SK-N-SH (cell line): ENCODE data around the gene C1QTNF5. TPM values are rescaled to one million over a fixed set of nuclear protein-coding genes. Genes with fewer than 3 reads are reported as not detected.

Experiments used
- CTCF ChIA-PET: fragments of 300-600, 350-600 bp; formaldehyde crosslinking; extraction: SDS; loops from one replicate; lab custom pipeline; 2021; lab: Yijun Ruan, JAX
- POLR2A ChIA-PET: fragments of 350-600 bp; sonication (Branson Sonifier 250); formaldehyde crosslinking; extraction: SDS; loops from one replicate; lab custom pipeline; 2020; ENCODE audit warnings: antibody characterized with exemption, inconsistent platforms; lab: Yijun Ruan, JAX
- DNase-seq: peaks from one replicate; pipeline ENCODE4 v3.0.0; 2012
- H2AFZ ChIP-seq: fragments of 200-600 bp; sonication (generic); 2 replicates; pipeline ENCODE4 v1.8.1; 2016; ENCODE audit warnings: antibody characterized with exemption, mild to moderate bottlenecking, low read depth
- H3F3A ChIP-seq: fragments of 200-600 bp; sonication (generic); replicated peaks from 2 replicates; pipeline ENCODE3; 2016; ENCODE audit warnings: antibody characterized with exemption, mild to moderate bottlenecking; ENCODE audit not compliant: insufficient read depth
- H3K27ac ChIP-seq, 2 experiments: fragments of 200-500 bp in 1 of 2; fragments of 200-600 bp in 1 of 2; sonication (Bioruptor generic) in 1 of 2; sonication (generic), shearing (Covaris generic) in 1 of 2; 2 replicates each; pipeline versions ENCODE4 v1.5.1 to v1.6.1; 2014 to 2016; ENCODE audit warnings: low read depth in 2 of 2, inconsistent platforms in 1 of 2, low read length in 1 of 2, mild to moderate bottlenecking in 1 of 2, mixed read lengths in 1 of 2
- H3K27me3 ChIP-seq: fragments of 200-600 bp; sonication (generic), shearing (Covaris generic); 2 replicates; pipeline ENCODE4 v1.6.1; 2016; ENCODE audit warnings: mixed run types; ENCODE audit not compliant: insufficient read depth
- H3K36me3 ChIP-seq, 2 experiments: fragments of 200-500 bp in 1 of 2; fragments of 200-600 bp in 1 of 2; sonication (Bioruptor generic) in 1 of 2; sonication (generic) in 1 of 2; replicated peaks in 1 of 2; 2 replicates each; pipeline versions ENCODE3 to v1.5.1; 2014 to 2016; ENCODE audit warnings: low read length in 1 of 2, mild to moderate bottlenecking in 1 of 2; ENCODE audit not compliant: insufficient read depth in 2 of 2, control insufficient read depth in 1 of 2
- H3K4me1 ChIP-seq, 2 experiments: fragments of 200-500 bp in 1 of 2; fragments of 200-600 bp in 1 of 2; sonication (Bioruptor generic) in 1 of 2; sonication (generic), shearing (Covaris generic) in 1 of 2; 2 replicates each; pipeline versions ENCODE4 v1.5.1 to v1.6.1; 2014 to 2016; ENCODE audit warnings: low read depth in 1 of 2, low read length in 1 of 2, mixed run types in 1 of 2; ENCODE audit not compliant: insufficient read depth in 2 of 2, control insufficient read depth in 1 of 2
- H3K4me2 ChIP-seq: fragments of 200-600 bp; sonication (generic), shearing (Covaris generic); 2 replicates; pipeline ENCODE4 v1.6.1; 2017; ENCODE audit warnings: mixed run types
- H3K4me3 ChIP-seq, 2 experiments: fragments of 200-500 bp in 1 of 2; fragments of 200-600 bp in 1 of 2; sonication (Bioruptor generic) in 1 of 2; sonication (generic), shearing (Covaris generic) in 1 of 2; 2 replicates each; pipeline versions ENCODE4 v1.5.1 to v1.8.1; 2014 to 2016; ENCODE audit warnings: low read depth in 2 of 2, inconsistent platforms in 1 of 2, low read length in 1 of 2, mild to moderate bottlenecking in 1 of 2, mixed read lengths in 1 of 2, moderate library complexity in 1 of 2
- H3K79me2 ChIP-seq: fragments of 200-600 bp; sonication (generic); 2 replicates; pipeline ENCODE4 v1.8.1; 2017; ENCODE audit warnings: mild to moderate bottlenecking; ENCODE audit not compliant: insufficient read depth
- H3K9ac ChIP-seq: fragments of 200-600 bp; sonication (generic); 2 replicates; pipeline ENCODE4 v1.6.1; 2017; ENCODE audit warnings: mixed run types
- H3K9me2 ChIP-seq: fragments of 200-600 bp; sonication (generic); 2 replicates; pipeline ENCODE4 v1.6.1; 2017; ENCODE audit warnings: mixed run types
- H3K9me3 ChIP-seq: fragments of 200-600 bp; sonication (generic); 2 replicates; pipeline ENCODE4 v1.6.1; 2017; ENCODE audit warnings: mixed run types, mild to moderate bottlenecking, moderate library complexity
- H4K20me1 ChIP-seq: fragments of 200-600 bp; sonication (generic); 2 replicates; pipeline ENCODE4 v1.6.1; 2017; ENCODE audit warnings: mild to moderate bottlenecking, mixed run types; ENCODE audit not compliant: insufficient read depth
- CHD2 ChIP-seq: fragments of 150-350 bp; IDR thresholded peaks from 2 replicates; pipeline ENCODE4 v1.6.1; 2018; ENCODE audit warnings: low read length; ENCODE audit not compliant: partially characterized antibody
- EP300 ChIP-seq, 2 experiments: IDR thresholded peaks; 2 replicates each; pipeline versions ENCODE4 v1.4.0 to v1.6.1; 2012; ENCODE audit warnings: borderline replicate concordance in 1 of 2, low read depth in 1 of 2, low read length in 1 of 2
- EZH2phosphoT487 ChIP-seq: fragments of 200-600 bp; sonication (generic); IDR thresholded peaks from 2 replicates; pipeline ENCODE4 v1.6.1; 2017; ENCODE audit warnings: low read depth, mixed run types, mild to moderate bottlenecking, antibody characterized with exemption, moderate library complexity, borderline replicate concordance
- FOSL2 ChIP-seq: IDR thresholded peaks from 2 replicates; pipeline ENCODE4 v1.4.0; 2012; ENCODE audit warnings: low read depth, mild to moderate bottlenecking, moderate library complexity, borderline replicate concordance
- GABPA ChIP-seq: IDR thresholded peaks from 2 replicates; pipeline ENCODE4 v1.4.0; 2012; ENCODE audit warnings: low read depth, mild to moderate bottlenecking
- JUND ChIP-seq: IDR thresholded peaks from 2 replicates; pipeline ENCODE4 v1.4.0; 2012
- NRF1 ChIP-seq: IDR thresholded peaks from 2 replicates; pipeline ENCODE4 v1.6.1; 2012; ENCODE audit warnings: low read depth, mild to moderate bottlenecking, low read length
- POLR2AphosphoS5 ChIP-seq: IDR thresholded peaks from 2 replicates; pipeline ENCODE4 v1.6.1; 2012; ENCODE audit warnings: low read depth, low read length
- RAD21 ChIP-seq: IDR thresholded peaks from 2 replicates; pipeline ENCODE4 v1.6.1; 2012; ENCODE audit warnings: mild to moderate bottlenecking, low read length
- RCOR1 ChIP-seq: fragments of 150-350 bp; IDR thresholded peaks from 2 replicates; pipeline ENCODE4 v1.6.1; 2017; ENCODE audit warnings: antibody characterized with exemption, low read length
- RFX5 ChIP-seq: IDR thresholded peaks from 2 replicates; pipeline ENCODE4 v1.6.1; 2012; ENCODE audit warnings: mild to moderate bottlenecking, improper control_type of control experiment, low read length
- TCF12 ChIP-seq: IDR thresholded peaks from 2 replicates; pipeline ENCODE4 v1.4.0; 2012
- TEAD4 ChIP-seq: IDR thresholded peaks from 2 replicates; pipeline ENCODE4 v1.4.0; 2012; ENCODE audit warnings: mild to moderate bottlenecking, borderline replicate concordance; ENCODE audit not compliant: insufficient read depth
- USF1 ChIP-seq: IDR thresholded peaks from 2 replicates; pipeline ENCODE4 v1.4.0; 2012; ENCODE audit warnings: low read depth, borderline replicate concordance
- USF2 ChIP-seq: fragments of 150-350 bp; IDR thresholded peaks from 2 replicates; pipeline ENCODE4 v1.6.1; 2017; ENCODE audit warnings: antibody characterized with exemption, low read length, low read depth, borderline replicate concordance
- WGBS: methylation state at CpG from one replicate; pipeline ENCODE4 v1.1.6; 2017; ENCODE audit warnings: low lambda C conversion rate; 5-methylcytosine and 5-hydroxymethylcytosine counted together
- polyA plus RNA-seq, 3 experiments: library from polyadenylated mRNA; depleted of rRNA; stranded (reverse); fragments of >200 nt; gene quantifications; 2 replicates each; pipeline ENCODE4 v1.2.3, GENCODE V29; 2012
- TF ChIP-seq, protein P1 (sequence below): fragments of 150-350 bp; IDR thresholded peaks from 2 replicates; pipeline ENCODE4 v1.6.1; 2016; ENCODE audit warnings: mild to moderate bottlenecking, low read depth, low read length
- TF ChIP-seq, protein P2 (sequence below): IDR thresholded peaks from 2 replicates; pipeline ENCODE4 v1.4.0; 2012; ENCODE audit warnings: low read depth

C1QTNF5 gene
- polyA plus RNA-seq, 1 of the 3 experiments (the other 2 are of a cell fraction): 0.71 TPM

- Histone ChIP-seq H3K27me3 (no peaks in the 10 kb centered on the region), H3K79me2 (peaks cover 8% of the 10 kb centered on the region), H3K4me3 (no peak overlapping the region), H4K20me1 (no peaks in the 10 kb centered on the region), H3K4me2 (no peak overlapping the region), H3K36me3 (no peaks in the 10 kb centered on the region), H3K9me2 (no peaks in the 10 kb centered on the region), H3K9me3 (no peaks in the 10 kb centered on the region), H3K4me1 (peaks cover 0 to 5% of the 10 kb centered on the region in 2 experiments; a peak in 1 of 4 replicates), H3K9ac (no peak overlapping the region), H2AFZ (no peak overlapping the region), H3F3A (no peaks in the 10 kb centered on the region), H3K27ac (no peak overlapping the region)
- WGBS: 39% methylated on average over 1 of the region's 1 CpG
- POLR2A ChIA-PET: no interaction called here
- CTCF ChIA-PET: interaction anchor here (0.8 to 1.1 kb wide), 2 partner anchors 9 to 26 kb away, joined by 3 read pairs; no protein-coding TSS in a partner anchor
- TF ChIP-seq JUND (no peak), RFX5 (no peak), USF2 (no peak), TEAD4 (no peak), RAD21 (no peak), USF1 (no peak), EZH2phosphoT487 (no peak), GABPA (no peak), RCOR1 (no peak), CHD2 (no peak), TCF12 (no peak), EP300 (IDR thresholded peaks at IDR 0.05; ENCODE audit: borderline replicate concordance in 1 of 2, low read depth in 1 of 2, low read length in 1 of 2) (no peak), NRF1 (no peak)
- TF ChIP-seq, protein P1, sequence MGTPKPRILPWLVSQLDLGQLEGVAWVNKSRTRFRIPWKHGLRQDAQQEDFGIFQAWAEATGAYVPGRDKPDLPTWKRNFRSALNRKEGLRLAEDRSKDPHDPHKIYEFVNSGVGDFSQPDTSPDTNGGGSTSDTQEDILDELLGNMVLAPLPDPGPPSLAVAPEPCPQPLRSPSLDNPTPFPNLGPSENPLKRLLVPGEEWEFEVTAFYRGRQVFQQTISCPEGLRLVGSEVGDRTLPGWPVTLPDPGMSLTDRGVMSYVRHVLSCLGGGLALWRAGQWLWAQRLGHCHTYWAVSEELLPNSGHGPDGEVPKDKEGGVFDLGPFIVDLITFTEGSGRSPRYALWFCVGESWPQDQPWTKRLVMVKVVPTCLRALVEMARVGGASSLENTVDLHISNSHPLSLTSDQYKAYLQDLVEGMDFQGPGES: no peak
- no peak for DNase-seq
Observed at GRCh38 chr11:119330237-119330636, 10.4 kb downstream of the C1QTNF5 start.

- WGBS: 69% methylated on average over 2 of the region's 2 CpGs
- H3F3A ChIP-seq: no peaks in the 10 kb centered on the region
- no peaks in the 10 kb centered on the region for H3K79me2 ChIP-seq
- POLR2A ChIA-PET: no interaction called here
- H3K27me3 ChIP-seq: no peaks in the 10 kb centered on the region
- H2AFZ ChIP-seq: no peak overlapping the region
- no peak for TF ChIP-seq CHD2
- no peak for TF ChIP-seq TCF12
- no peak for TF ChIP-seq RAD21
- TF ChIP-seq USF1: no peak
- no peak for TF ChIP-seq FOSL2
- TF ChIP-seq, protein P2, sequence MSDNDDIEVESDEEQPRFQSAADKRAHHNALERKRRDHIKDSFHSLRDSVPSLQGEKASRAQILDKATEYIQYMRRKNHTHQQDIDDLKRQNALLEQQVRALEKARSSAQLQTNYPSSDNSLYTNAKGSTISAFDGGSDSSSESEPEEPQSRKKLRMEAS: no peak
- TF ChIP-seq POLR2AphosphoS5: no peak
- TF ChIP-seq, all 33 proteins: peak for 0
- no peak overlapping the region for H3K27ac ChIP-seq
- no peaks in the 10 kb centered on the region for H3K4me1 ChIP-seq
- no peak overlapping the region for H3K4me3 ChIP-seq
- H3K36me3 ChIP-seq: no peaks in the 10 kb centered on the region
- no peaks in the 10 kb centered on the region for H4K20me1 ChIP-seq
- no peaks in the 10 kb centered on the region for H3K9me2 ChIP-seq
- CTCF ChIA-PET: interaction anchor here (0.8 to 1.1 kb wide), 2 partner anchors 10 to 27 kb away, joined by 3 read pairs; no protein-coding TSS in a partner anchor
- H3K9ac ChIP-seq: no peak overlapping the region
- no peak for DNase-seq
- no peak overlapping the region for H3K4me2 ChIP-seq
- H3K9me3 ChIP-seq: no peaks in the 10 kb centered on the region
Observed at GRCh38 chr11:119329320-119329719, 11.4 kb downstream of the C1QTNF5 start.
